NB4 (cell line): Measurements from ENCODE around the gene CTPS1.

Source experiments
- POLR2A ChIP-seq: IDR thresholded peaks from 2 replicates; pipeline ENCODE4 v1.6.1; 2011; ENCODE audit warnings: mild to moderate bottlenecking; ENCODE audit not compliant: insufficient read length; ENCODE audit errors: extremely low read depth
- TF ChIP-seq, protein P1 (sequence below): IDR thresholded peaks from one replicate; pipeline ENCODE4 v1.5.1; 2012; ENCODE audit warnings: low read depth, low read length

GRCh38 chr1:41044187-41044586 lies 64.7 kb downstream of the CTPS1 start:
- TF ChIP-seq, protein P1, sequence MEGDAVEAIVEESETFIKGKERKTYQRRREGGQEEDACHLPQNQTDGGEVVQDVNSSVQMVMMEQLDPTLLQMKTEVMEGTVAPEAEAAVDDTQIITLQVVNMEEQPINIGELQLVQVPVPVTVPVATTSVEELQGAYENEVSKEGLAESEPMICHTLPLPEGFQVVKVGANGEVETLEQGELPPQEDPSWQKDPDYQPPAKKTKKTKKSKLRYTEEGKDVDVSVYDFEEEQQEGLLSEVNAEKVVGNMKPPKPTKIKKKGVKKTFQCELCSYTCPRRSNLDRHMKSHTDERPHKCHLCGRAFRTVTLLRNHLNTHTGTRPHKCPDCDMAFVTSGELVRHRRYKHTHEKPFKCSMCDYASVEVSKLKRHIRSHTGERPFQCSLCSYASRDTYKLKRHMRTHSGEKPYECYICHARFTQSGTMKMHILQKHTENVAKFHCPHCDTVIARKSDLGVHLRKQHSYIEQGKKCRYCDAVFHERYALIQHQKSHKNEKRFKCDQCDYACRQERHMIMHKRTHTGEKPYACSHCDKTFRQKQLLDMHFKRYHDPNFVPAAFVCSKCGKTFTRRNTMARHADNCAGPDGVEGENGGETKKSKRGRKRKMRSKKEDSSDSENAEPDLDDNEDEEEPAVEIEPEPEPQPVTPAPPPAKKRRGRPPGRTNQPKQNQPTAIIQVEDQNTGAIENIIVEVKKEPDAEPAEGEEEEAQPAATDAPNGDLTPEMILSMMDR = no peak
- TF ChIP-seq POLR2A = no peak
